MM.1S (cell line): Measurements from ENCODE around the gene MUC22.

ENCODE experiments used
- CTCF ChIP-seq: fragments of 300-600 bp; sonication (generic); IDR thresholded peaks from 2 replicates; pipeline ENCODE4 v1.5.1; 2016; ENCODE audit warnings: antibody characterized with exemption, low read length, mixed read lengths
- EZH2 ChIP-seq: fragments of 300-600 bp; sonication (generic); optimal IDR thresholded peaks from 2 replicates; pipeline ENCODE3; 2017; ENCODE audit warnings: low read depth, mild to moderate bottlenecking, antibody characterized with exemption, low read length, mixed read lengths
- EZH2phosphoT487 ChIP-seq: fragments of 300-600 bp; sonication (generic); IDR thresholded peaks from 2 replicates; pipeline ENCODE4 v1.6.1; 2018; ENCODE audit warnings: antibody characterized with exemption, low read length

DNA sequence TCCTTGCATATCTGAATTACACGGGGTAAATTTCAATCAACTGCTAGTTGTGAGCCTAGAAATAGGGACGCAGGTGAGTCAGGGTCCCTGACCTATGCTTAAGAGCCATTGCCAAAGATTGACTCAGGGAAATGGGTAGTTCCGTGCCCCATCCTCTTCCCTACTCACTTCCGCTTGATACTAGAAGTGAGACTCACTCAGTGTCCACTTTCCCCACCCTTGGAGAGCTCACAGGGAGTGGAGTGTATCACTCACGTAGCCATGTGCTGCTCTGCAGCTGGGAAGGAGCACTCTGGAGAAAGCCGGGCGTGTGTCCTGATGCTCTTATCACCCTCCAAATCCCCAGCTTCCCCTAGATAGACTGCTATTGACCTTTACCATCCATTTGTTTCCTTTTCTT lies 543 bp upstream of the MUC22 start:
- TF ChIP-seq EZH2 (no peak), CTCF (no peak), EZH2phosphoT487 (no peak)
